ENCODE data around the gene EFHB.

GRCh38 chr3:19898721-19899120 is 35.3 kb downstream of the EFHB start:
- no peak for TF ChIP-seq POLR2AphosphoS5 (IDR thresholded peaks at IDR 0.05; ENCODE audit: low read depth, low read length)
- no peak for TF ChIP-seq POLR2A (IDR thresholded peaks at IDR 0.05; ENCODE audit: low read depth, low read length)

Measured in GM12892 (cell line).